Fibroblast of peridontal ligament (primary cell): ENCODE measurements around the gene NOS1AP.
A peak's percentile ranks its signal among the peaks of the same experiment; 100 is the strongest.

ENCODE experiments used
- DNase-seq: peaks from one replicate; pipeline ENCODE4 v3.0.0-alpha.2; 2010; ENCODE audit errors: extremely low read depth

The NOS1AP gene

DNA sequence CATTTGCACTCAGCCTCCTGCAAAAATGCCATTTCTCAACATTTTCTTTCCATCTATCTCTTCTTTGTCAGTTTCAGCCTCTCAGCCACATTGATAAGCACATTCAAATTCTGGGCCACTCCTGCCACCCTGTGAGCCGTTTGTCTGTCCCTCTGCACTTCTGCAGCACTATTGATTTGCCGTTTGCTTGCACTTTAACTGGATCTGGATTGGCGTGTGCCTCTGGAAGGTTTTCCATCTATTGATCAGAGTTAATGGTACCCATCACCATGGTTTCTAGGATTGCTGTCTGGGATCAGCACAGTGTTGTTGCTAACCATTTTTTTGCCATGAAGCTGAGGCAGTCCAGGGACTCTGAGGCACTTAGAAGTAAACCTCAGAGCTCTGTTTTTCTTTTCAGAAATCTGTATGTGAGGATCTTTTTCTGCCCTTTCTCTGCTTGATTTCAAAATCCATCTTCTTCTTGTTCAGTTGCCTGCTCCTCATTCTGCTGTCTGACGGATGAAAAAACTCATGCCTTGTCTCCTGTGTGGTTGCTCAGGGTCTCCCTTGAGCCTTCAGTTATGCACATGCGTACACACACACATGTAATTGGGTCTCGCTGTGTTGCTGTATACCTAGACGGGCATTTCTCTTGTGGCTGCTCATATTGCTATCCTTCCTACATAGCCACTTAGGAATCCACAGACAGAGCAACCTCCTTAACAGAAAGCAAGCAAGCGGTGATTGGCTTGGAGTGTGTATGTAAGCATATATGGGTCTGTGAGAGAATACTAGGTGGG, 67.9 kb downstream of the NOS1AP start:
- DNase-seq = no peak

- DNase-seq = no peak
These were observed 68.6 kb downstream of the NOS1AP start for GRCh38 chr1:162138112-162138511.

GRCh38 chr1:162138599-162139181, 69.2 kb downstream of the NOS1AP start:
- no peak for DNase-seq

GRCh38 chr1:162139211-162139610, 69.7 kb downstream of the NOS1AP start:
- no peak for DNase-seq

- DNase-seq = peak; percentile 3
These were observed 72.0 kb downstream of the NOS1AP start for GRCh38 chr1:162141281-162142054.

DNA sequence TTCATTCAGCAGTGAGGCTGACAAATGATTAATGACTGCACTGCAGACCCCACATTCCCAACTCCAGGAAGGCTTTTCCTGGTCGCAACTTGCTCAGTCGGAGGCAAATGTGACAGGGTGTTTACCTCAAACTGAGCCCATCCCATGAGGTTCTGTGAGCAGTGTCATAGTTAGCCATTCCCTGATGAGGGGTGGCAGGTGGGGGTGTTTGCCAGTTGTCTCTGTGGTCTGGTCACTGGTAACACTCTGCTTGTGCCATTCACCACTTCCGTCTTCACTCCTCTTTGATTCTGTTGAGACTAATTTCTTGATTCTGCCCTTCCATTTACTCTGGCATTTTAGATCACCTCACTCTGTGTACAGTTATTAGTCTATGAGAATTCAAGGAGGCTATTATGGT, 73.5 kb downstream of the NOS1AP start:
- no peak for DNase-seq

GRCh38 chr1:162144268-162144667, 74.8 kb downstream of the NOS1AP start:
- no peak for DNase-seq

- no peak for DNase-seq
These were observed 75.4 kb downstream of the NOS1AP start for GRCh38 chr1:162144853-162145252.

DNA sequence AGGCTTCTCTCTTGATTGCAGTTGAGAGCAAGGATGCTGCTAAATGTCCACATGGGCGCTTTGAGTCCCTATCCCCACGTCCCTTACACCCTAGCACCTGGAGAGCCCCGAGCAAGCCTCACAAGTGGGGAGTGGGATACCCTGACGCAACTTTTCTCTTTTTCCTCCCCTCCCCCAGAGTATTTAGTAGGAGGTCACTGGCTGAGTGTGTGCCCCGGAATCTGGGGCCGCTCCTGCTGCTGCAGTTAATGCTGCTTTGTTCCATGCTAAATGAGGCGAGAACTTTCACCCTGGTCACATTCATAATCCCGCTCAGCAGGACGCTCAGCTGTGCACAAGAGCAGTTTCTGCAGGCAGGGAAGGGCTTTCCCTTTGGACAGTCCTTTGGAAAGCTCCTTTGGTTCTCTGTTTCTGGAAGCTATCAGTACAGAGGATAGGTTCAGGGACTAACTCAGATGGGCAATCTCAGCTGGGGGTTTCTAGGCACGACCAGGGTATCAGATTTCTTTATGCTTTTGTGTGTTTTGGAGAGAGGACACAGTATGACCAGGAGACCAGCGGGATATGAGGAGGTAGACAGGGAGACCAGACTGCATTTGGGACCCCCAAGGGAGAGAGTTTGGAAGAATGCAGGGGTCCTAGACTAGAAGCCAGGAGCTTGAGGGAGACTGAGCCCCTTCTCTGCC, 75.9 kb downstream of the NOS1AP start:
- DNase-seq = no peak

DNA sequence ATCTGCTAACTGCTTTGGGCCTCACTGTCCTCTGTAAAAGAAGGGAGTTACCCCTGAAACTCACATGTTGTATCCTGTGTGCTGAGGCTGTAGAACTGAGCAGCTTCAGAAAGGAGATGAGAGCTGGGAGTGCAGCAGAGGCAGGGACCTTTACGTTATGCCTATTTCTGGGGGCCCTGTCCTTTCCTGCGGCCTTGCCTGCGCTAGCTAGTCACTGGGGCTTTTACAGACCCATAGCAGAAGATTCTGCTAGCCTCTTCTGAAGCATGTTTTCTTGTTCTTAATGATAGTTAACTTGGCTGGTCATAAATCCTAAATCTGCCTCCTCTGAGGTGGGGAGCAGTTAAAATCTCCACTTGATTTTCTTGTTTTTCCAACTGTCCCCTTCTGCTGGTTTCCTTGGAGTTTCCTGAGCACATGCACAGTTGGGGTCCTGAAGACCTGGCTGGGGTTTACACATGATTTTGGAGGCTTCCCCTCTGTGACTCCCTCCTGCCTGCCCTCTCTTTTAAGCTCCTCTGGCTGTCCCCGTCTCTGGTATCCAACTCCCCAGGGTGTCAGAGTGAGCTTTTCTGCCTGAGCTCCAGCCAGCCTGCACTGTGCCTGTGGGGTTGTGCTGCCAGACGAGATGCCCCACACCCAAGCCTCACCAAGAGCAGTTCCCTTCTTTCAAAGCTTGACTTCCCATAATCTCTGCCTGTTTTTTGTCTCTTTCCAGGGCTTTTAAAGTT, 76.6 kb downstream of the NOS1AP start:
- no peak for DNase-seq

DNA sequence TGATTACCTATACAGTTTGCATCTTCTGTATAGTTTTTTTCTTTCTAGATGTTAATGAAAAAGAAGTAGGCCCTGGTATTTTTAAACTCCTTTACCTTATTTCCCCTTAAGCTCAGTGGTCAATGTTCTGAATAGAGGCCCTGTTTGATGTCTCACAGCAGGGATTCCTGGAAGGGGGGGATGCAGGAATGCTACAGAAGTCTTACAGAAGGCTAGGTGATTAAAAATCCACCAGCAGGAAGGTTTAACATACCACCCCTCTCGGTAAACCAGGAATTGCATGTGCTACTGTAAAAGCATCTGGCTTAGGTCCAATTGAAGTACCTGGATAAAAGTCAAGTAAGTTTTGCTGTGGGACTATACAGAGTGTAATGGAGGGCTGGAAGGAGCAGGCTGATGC, 78.3 kb downstream of the NOS1AP start:
- no peak for DNase-seq

GRCh38 chr1:162150112-162150511, 80.6 kb downstream of the NOS1AP start:
- DNase-seq = no peak

GRCh38 chr1:162151900-162152829, 82.7 kb downstream of the NOS1AP start:
- no peak for DNase-seq

GRCh38 chr1:162153374-162153773, 83.9 kb downstream of the NOS1AP start:
- DNase-seq = no peak

DNA sequence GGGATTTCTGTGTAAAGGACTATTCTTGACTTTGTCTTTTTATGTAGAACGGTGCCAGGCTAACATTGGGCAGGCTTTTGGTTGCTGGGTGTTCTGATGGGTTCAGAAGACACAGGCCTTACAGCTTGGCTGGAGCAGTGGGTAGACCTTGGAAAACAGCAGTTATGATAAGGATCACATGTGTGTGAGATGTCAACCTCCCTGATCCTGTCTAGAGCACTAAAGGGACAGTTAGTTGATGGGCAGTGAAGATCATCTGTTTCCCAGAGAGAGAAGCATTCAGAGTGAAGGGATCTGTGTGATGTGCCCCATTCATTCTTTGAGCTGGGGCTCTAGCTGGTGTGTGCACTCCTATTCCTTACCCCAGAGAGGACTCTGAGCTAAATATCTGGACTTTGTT, 88.0 kb downstream of the NOS1AP start:
- no peak for DNase-seq

DNA sequence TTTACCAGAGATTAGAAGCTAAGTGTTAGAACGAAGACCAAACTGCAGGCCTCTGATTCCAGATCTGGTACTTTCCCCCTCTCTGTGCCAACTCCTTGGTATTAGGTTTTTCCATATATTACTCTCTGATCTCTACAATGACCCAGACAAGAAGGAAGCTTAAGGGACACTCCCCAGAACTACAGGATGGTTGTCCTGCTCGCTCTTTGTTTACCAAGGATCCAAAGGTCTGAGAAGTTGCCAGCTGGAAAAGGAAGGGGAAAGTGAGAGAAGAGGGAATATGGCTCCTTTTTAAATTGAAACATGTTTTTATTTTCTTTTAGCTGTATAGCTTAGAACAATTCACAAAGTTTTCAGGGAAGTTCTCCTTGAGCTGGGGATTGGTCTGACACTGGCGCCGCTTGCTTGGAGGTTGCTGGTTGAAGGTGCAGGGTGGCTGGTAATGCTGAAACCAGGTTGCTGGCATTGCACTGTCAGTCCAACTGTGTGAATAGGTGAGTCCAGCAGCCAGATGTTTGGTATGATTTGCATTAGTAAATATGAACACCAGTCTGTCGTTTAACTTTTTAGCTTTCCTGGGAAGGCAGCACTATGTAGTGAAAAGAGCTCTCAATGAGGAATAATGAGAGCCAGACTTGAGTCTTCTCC, 89.3 kb downstream of the NOS1AP start:
- no peak for DNase-seq

DNA sequence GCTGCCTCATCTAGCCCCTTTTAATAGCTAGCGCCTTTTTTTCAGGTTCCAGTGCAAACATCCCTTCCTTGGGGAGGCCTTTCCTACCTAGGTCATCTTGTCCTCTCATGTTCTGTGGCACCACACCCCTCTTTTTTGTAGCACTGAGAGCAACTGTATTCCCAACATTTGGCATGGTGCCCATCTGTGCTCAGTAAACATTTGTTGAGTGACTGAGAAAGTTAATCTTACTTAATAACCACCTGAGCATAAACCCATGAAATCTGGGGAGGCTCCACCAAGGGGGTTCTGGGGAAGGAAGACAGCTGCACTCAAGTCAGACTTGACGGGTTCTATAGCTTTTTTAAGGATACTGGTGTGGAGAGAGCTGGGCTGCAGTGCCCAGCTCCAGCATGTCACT, 90.0 kb downstream of the NOS1AP start:
- DNase-seq = no peak

DNA sequence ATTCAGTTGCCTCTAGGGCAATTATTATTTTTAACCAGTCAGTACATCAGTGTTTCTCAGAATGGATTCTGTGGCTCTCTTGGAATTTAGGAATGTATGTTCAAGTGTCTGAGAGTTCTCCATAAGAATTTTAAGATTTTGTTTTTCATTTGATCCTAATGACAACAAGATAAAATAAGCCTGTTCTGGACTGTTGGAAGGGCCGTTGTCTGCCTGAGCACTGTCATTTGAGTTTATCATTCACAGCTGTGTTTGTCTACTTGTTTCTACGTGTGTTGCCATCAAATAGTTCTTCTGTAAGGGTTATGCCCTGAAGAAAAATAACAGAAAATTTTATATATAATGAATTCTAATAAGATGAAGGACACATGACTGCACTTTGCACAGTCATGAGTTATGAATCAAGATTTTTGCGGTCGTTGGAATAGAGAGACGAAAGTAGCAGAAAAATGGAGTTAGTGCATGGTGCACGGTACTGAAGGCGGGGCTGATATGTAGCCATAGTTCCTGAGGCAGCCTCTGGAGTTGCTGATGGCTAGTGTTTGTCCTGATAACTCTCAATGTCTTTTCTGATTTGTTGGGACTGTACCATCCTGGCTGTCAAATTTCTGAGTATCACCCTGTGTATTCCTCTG, 92.5 kb downstream of the NOS1AP start:
- DNase-seq = no peak

DNA sequence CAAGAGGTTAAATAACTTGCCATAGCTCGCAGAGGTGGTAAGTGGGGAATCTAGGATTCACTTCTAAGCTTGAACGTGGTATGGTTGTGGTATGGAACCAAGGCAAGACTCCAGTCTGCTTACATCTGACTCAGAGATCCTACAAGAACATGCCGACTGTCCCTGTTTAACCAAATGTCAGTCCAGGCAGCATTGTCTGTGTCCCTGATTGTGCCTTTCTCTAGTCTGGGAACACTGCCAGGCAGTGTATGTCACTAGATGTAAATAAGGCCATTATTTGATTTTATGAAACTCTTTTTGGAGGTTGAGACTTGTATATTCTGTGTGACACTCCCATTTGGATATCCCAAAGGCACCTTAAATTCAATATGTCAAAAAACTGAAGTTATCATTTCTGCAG, 96.0 kb downstream of the NOS1AP start:
- DNase-seq = no peak
